Kidney epithelial cell (primary cell): ENCODE results near the gene SYNPO. TPM values are rescaled to one million over a fixed set of nuclear protein-coding genes. Genes with fewer than 3 reads are reported as not detected.

Source experiments
- DNase-seq: peaks from one replicate; pipeline ENCODE4 v3.0.0-alpha.2; 2010; ENCODE audit warnings: low read depth
- H3K27me3 ChIP-seq: 2 replicates; pipeline ENCODE4 v1.6.0; 2011; ENCODE audit warnings: low read length; ENCODE audit not compliant: control insufficient read depth, insufficient read depth
- H3K36me3 ChIP-seq: 2 replicates; pipeline ENCODE4 v1.5.1; 2011; ENCODE audit warnings: low read length; ENCODE audit not compliant: control insufficient read depth, insufficient read depth
- H3K4me3 ChIP-seq: 2 replicates; pipeline ENCODE4 v1.5.1; 2011; ENCODE audit warnings: low read depth, mild to moderate bottlenecking, control low read depth, low read length
- total RNA-seq: library from RNA; depleted of rRNA; stranded (reverse); fragments of >200 nt; gene quantifications from 2 replicates; pipeline ENCODE4 v1.2.3, GENCODE V29; 2015
- TF ChIP-seq, protein P1 (sequence below): IDR thresholded peaks from 2 replicates; pipeline ENCODE4 v1.5.1; 2011; ENCODE audit warnings: mild to moderate bottlenecking, moderate library complexity, low read length, control low read depth, inconsistent platforms; ENCODE audit not compliant: insufficient read depth, poor library complexity, severe bottlenecking

SYNPO gene
- total RNA-seq, 1 donor from 2014 or later: 4.0 TPM

DNA sequence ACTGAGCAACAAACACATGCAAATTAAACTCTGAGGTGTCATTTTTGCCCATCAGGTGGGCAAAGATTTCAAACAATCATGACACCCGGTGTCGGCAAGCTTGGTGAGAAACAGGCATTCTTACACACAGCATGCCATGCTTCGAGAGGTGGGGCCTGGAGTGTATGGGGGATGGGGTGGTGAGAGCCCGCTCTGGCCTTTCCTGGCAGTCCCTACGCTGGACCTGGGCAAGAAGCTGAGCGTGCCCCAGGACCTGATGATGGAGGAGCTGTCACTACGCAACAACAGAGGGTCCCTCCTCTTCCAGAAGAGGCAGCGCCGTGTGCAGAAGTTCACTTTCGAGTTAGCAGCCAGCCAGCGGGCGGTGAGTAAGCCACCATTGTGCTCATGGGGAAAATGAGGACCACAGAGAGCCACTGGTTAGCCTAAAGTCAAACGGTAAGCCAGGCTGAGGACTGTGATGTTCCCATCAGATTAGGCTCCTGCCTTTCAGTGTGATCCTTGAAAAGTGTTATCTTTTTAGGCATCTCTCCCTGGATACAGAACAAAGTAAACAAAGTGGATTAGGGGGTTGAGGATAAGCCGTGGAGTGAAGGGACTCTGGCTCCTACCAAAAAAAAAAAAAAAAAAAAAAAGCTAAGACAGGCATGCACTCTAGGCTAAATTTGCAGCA, 30.0 kb downstream of the SYNPO start:
- TF ChIP-seq, protein P1, sequence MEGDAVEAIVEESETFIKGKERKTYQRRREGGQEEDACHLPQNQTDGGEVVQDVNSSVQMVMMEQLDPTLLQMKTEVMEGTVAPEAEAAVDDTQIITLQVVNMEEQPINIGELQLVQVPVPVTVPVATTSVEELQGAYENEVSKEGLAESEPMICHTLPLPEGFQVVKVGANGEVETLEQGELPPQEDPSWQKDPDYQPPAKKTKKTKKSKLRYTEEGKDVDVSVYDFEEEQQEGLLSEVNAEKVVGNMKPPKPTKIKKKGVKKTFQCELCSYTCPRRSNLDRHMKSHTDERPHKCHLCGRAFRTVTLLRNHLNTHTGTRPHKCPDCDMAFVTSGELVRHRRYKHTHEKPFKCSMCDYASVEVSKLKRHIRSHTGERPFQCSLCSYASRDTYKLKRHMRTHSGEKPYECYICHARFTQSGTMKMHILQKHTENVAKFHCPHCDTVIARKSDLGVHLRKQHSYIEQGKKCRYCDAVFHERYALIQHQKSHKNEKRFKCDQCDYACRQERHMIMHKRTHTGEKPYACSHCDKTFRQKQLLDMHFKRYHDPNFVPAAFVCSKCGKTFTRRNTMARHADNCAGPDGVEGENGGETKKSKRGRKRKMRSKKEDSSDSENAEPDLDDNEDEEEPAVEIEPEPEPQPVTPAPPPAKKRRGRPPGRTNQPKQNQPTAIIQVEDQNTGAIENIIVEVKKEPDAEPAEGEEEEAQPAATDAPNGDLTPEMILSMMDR: no peak
- H3K4me3 ChIP-seq: no peak overlapping the region
- DNase-seq: no peak
- H3K27me3 ChIP-seq: peaks cover 2% of the 10 kb centered on the region
- no peaks in the 10 kb centered on the region for H3K36me3 ChIP-seq

DNA sequence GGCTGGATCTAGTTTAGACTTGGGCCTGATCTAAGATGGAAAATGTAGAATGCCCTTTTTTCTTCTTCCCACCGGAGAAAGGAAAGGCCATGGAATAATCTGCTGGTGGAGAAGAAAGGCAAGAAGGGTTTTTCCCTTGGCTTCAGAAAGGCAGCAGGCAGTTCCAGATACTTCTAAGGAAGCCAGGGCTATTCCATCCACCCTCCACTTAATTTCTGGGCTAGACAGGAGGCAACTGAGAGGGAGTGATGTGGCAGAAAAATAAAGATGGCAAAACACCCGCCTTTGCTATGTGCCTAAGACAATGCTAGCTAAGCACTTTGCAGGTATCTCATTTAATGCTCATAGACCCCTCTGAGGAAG, 30.5 kb downstream of the SYNPO start:
- no peak overlapping the region for H3K4me3 ChIP-seq
- H3K27me3 ChIP-seq: peaks cover 2% of the 10 kb centered on the region
- DNase-seq: no peak
- TF ChIP-seq, protein P1: no peak
- H3K36me3 ChIP-seq: no peaks in the 10 kb centered on the region

DNA sequence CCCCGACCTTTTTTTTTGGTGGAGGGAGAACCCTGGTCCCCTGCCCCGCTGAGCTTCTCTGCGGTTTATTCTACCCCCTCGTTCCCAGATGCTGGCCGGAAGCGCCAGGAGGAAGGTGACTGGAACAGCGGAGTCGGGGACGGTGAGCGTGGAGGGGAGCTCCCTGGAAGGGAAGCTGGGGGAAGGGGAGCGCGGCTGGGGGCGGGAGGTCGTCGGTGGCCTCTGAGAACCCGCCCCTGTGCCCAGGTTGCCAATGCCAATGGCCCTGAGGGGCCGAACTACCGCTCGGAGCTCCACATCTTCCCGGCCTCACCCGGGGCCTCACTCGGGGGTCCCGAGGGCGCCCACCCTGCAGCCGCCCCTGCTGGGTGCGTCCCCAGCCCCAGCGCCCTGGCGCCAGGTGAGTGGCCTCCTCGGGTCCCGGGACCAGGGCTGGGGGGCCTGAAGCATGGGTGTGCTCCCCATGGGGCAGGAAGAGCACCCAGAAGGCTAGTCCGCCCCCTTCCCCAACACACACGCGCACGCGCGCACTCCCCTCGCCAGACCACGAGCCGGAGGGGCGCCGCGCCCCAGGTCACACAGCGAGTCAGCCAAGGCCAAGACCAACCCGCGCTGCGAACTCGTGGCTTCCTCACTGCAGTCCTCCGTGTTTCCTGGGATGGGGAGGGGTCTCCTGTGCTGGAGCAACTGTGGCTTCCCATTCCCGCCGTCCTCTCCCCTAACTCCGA, 31.2 kb downstream of the SYNPO start:
- H3K36me3 ChIP-seq: no peaks in the 10 kb centered on the region
- H3K27me3 ChIP-seq: peaks cover 2% of the 10 kb centered on the region
- H3K4me3 ChIP-seq: peak overlapping the region; percentile 52
- TF ChIP-seq, protein P1: no peak
- DNase-seq: no peak

DNA sequence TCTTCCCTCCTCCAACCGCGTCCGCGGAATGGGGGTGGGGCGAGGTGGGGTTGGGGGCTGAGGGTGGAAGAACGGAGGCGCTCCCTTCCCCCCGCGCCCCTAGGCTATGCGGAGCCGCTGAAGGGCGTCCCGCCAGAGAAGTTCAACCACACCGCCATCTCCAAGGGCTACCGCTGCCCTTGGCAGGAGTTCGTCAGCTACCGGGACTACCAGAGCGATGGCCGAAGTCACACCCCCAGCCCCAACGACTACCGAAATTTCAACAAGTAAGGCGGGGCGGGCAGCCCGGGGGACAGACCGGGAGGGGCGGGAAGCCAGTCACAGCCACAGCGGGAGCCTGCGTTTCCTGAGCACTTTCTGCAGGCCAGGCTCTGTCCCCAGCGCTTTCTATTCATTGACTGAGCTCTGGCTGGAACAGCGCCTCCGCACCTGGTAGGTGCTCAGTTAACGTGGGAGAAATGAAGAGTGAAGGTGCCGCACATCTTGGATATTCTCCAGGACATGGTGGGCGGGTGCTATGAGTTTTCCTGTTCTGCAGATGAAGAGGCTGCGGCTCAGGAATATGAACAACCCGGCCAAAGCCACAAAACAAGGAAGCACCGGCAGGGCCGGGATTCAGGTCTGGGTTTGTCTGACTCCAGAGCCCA, 31.9 kb downstream of the SYNPO start:
- Histone ChIP-seq H3K36me3 (no peaks in the 10 kb centered on the region), H3K4me3 (peak overlapping the region; percentile 52), H3K27me3 (peaks cover 2% of the 10 kb centered on the region)
- TF ChIP-seq, protein P1: no peak
- DNase-seq: no peak

DNA sequence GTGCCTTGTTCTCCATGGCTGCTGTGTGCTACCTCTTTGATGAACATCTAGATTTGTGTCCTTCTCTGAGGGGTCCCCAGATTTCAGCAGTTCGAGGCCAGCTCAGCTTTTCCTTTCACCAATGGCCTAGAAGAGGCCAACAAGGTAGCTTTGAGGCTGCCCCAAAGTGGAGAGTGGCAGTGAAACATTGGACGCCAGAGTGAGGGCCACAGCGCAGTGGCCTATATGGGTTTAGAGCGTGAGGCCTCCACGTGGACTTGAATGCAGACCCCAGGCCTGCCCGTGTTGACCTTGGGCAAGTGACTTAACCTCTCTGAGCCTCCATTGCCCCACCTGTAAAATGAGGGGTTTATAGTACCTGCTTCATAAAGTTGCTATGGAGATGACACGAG, 32.4 kb downstream of the SYNPO start:
- Histone ChIP-seq H3K36me3 (no peaks in the 10 kb centered on the region), H3K4me3 (no peak overlapping the region), H3K27me3 (peaks cover 2% of the 10 kb centered on the region)
- TF ChIP-seq, protein P1: no peak
- no peak for DNase-seq
